Natural killer cell treated with Interleukin-12 subunit alpha and Interleukin-12 subunit beta and Interleukin-15 and Interleukin-18, amount 100 ng/mL, for 72 hours (primary cell): ENCODE data around the gene ME2. TPM values are rescaled to one million over a fixed set of nuclear protein-coding genes. Genes with fewer than 3 reads are reported as not detected.
A peak's percentile ranks its signal among the peaks of the same experiment; 100 is the strongest.
"Not testable (repeated sequence)": the region's sequence is repeated elsewhere in the genome, so short reads cannot be mapped to it uniquely, and the experiment has no call there.

Experiments
- ATAC-seq, 2 donors: fragments of 150-1000 bp; cut with Tn5 transposase in 1 of 2; sonication (Bioruptor Pico), chemical (Tn5 transposase) in 1 of 2; 2 replicates each; pipeline ENCODE4 v1.10.0; 2021
- DNase-seq: peaks from one replicate; pipeline ENCODE4 v3.0.0; 2022; ENCODE audit warnings: low spot score
- H3K27ac Mint-ChIP-seq, 2 donors: 1 replicate in 1 of 2; 2 replicates in 1 of 2; pipeline ENCODE4 v1.8.0; 2022; ENCODE audit warnings: mixed read lengths in 2 of 2, mild to moderate bottlenecking in 1 of 2, moderate library complexity in 1 of 2
- H3K27me3 Mint-ChIP-seq, 2 donors: 1 replicate in 1 of 2; 2 replicates in 1 of 2; pipeline ENCODE4 v1.8.0; 2022; ENCODE audit warnings: mixed read lengths in 2 of 2
- H3K36me3 Mint-ChIP-seq: one replicate; pipeline ENCODE4 v1.8.0; 2022; ENCODE audit warnings: mixed read lengths
- H3K4me1 Mint-ChIP-seq, 2 donors: 1 replicate in 1 of 2; 2 replicates in 1 of 2; pipeline ENCODE4 v1.8.0; 2022; ENCODE audit warnings: low read depth in 2 of 2, mixed read lengths in 2 of 2, mild to moderate bottlenecking in 1 of 2
- H3K4me3 Mint-ChIP-seq: one replicate; pipeline ENCODE4 v1.8.0; 2022; ENCODE audit warnings: mixed read lengths
- H3K9me3 Mint-ChIP-seq: 2 replicates; pipeline ENCODE4 v1.8.0; 2022; ENCODE audit warnings: mixed read lengths
- total RNA-seq, 2 donors: library from RNA; stranded (reverse); gene quantifications; one replicate each; pipeline ENCODE4 v1.2.3, GENCODE V29; 2022

The ME2 gene
- total RNA-seq: 100 to 1,000 TPM; 112 to 120 TPM

DNA sequence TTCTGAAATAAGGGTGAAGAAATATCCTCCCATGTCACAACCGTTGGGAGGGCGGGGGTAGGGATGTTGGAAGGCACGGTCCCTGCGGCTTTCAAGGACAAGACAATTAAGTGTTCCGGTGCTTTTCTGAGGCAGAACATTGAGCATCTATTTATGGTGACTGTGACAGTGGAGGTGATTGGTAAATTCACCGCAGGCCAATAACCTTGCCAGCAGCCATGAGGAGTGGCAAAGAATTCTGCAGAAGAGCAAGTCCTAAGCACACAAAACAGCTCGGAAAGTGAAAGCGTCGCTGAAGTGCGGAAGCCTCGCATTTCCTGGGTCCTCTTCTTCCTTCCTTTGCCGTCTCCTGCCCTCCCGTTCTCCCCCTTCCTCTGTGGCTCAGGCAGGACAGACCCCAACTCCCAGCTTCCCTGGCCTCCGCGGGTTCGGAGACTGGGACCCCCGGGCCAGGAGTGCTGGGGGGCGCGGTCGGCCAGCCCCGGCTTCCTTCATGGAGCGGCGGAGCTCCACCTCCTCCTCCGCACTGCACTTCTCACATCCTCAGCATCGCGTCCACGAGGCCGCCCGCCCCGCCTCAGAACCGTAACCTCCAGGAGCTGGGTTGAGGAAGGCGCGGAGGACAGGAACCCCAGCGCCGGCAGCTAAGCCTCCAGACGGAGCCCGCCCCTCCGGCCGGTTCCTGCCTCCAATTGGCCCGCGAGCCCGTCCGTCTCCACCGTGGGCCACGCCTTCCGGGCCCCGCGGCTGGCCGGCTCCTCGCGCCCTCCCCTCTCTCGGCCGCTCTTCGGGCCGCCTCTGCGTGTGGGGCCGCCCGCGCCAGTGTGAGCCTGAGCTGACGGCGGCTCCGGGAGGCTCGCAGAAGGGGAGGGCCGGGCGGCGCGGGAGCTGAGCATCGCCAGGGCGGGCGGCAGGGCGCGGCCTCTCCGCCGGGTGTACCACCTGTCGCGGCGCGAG lies at the start of gene ME2:
TSS of gene ME2 (plus strand) at position 774 of the 957 bp plus-strand sequence. CDS start 16,703 bp downstream, outside the sequence.
- peak within 1 kb of the TSS; percentile 96 for H3K4me3 Mint-ChIP-seq
- H3K4me1 Mint-ChIP-seq: peaks cover 19 to 21% of the 10 kb centered on the region in 2 donors

DNA sequence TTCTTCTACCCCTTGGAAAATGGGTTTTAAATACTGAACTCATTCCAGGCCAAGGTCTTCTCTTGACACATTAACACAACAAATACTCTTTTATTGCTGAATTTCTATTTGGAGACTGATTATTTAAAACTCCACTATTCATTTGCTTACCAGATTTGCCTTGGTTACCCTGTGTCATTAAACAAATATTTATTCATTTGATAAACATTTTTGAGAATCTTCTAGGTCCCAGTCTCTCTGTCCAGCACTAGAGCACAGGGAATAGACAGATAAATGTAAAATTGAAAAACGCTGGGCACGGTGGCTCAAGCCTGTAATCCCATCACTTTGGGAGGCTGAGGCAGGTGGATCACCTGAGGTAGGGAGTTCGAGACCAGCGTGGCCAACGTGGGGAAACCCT lies 49.3 kb upstream of the ME2 start:
- Mint-ChIP-seq H3K9me3 (no peaks in the 10 kb centered on the region), H3K27me3 (no peaks in the 10 kb centered on the region), H3K27ac (no peak overlapping the region), H3K4me1 (no peaks in the 10 kb centered on the region), H3K4me3 (no peak overlapping the region), H3K36me3 (no peaks in the 10 kb centered on the region)
- no peak for DNase-seq
- ATAC-seq: no peak

More for the DNA sequence above, at the start of gene ME2:
- Mint-ChIP-seq H3K27me3 (no peaks in the 10 kb centered on the region), H3K9me3 (no peaks in the 10 kb centered on the region), H3K36me3 (peaks cover 5% of the 10 kb centered on the region), H3K27ac (peak within 1 kb of the TSS; percentile 87 to 99)
- ATAC-seq (peak; percentile 97), DNase-seq (peak; percentile 95)

DNA sequence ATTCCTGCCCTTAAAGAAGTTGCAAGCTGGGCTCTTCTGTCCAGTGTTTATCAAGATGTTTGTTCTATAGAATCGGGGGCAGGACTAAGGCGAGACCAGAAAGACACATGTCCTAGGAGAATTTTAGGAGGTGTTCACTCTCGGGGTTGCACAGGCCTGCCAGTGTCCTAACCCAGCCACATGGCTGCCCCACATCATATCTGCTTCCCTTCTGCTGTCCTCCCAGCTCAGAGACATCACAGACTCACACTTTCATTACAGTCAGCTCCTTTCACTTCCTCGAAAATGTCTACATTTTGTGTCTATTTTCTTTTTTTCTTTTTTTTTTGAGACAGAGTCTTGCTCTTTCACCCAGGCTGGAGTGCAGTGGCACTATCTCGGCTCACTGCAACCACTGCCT lies 48.4 kb upstream of the ME2 start:
- Mint-ChIP-seq H3K4me3 (no peak overlapping the region), H3K27ac (no peak overlapping the region), H3K27me3 (no peaks in the 10 kb centered on the region), H3K36me3 (no peaks in the 10 kb centered on the region), H3K9me3 (no peaks in the 10 kb centered on the region), H3K4me1 (no peaks in the 10 kb centered on the region)
- DNase-seq (no peak), ATAC-seq (no peak)

DNA sequence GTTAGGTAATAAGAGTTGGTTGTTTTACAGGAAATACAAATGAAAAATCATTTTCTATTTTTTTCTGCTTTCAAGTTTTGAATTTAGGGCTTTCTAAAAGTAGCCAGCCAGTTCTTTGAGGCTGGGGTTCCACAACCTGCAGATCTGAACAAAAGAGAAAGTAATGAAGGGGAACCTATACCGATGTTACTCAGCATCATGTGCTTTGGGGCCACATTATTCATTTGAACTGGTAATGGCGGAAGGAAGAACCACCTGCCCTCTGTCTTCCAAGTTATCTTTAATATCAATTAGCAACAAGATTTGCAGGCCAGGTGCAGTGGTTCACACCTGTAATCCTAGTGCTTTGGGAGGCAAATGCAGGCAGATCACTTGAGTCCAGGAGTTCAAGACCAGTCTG lies 46.2 kb upstream of the ME2 start:
- Mint-ChIP-seq H3K4me3 (no peak overlapping the region), H3K9me3 (no peaks in the 10 kb centered on the region), H3K36me3 (no peaks in the 10 kb centered on the region), H3K27me3 (no peaks in the 10 kb centered on the region), H3K27ac (no peak overlapping the region), H3K4me1 (peaks cover 4 to 6% of the 10 kb centered on the region in 2 donors)
- no peak for DNase-seq
- no peak for ATAC-seq

- not testable (repeated sequence) for H3K9me3 Mint-ChIP-seq, H3K27me3 Mint-ChIP-seq, H3K36me3 Mint-ChIP-seq, H3K27ac Mint-ChIP-seq, DNase-seq, H3K4me3 Mint-ChIP-seq, H3K4me1 Mint-ChIP-seq, ATAC-seq
Observed at GRCh38 chr18:50833496-50833895, 45.4 kb upstream of the ME2 start.

DNA sequence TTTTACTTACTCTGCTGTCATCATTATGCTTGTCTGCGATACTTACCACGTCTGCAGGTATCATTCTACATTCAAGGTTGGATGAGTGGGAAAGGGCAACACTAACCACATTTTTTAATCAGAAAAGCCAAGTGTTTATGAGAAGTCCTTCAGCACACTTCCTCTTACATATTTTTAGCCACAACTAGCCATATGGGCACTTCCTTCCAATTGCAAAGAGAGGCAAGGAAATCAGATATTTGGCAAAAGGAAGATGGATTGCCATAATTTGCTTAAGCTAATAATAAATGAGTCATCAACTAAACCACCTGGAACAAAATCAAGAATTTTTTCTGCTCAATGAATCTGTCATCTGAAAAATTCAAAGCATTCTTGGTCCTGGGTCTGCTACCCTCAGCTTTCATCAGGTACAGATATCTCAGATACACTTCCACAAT lies 42.4 kb upstream of the ME2 start:
- no peak for DNase-seq
- Mint-ChIP-seq H3K4me1 (peaks cover 4 to 6% of the 10 kb centered on the region in 2 donors), H3K4me3 (peak overlapping the region; percentile 61), H3K27ac (peak overlapping the region; percentile 18 to 19), H3K36me3 (no peaks in the 10 kb centered on the region), H3K9me3 (no peaks in the 10 kb centered on the region), H3K27me3 (no peaks in the 10 kb centered on the region)
- ATAC-seq: peak in 1 of 2 donors; percentile 50

DNA sequence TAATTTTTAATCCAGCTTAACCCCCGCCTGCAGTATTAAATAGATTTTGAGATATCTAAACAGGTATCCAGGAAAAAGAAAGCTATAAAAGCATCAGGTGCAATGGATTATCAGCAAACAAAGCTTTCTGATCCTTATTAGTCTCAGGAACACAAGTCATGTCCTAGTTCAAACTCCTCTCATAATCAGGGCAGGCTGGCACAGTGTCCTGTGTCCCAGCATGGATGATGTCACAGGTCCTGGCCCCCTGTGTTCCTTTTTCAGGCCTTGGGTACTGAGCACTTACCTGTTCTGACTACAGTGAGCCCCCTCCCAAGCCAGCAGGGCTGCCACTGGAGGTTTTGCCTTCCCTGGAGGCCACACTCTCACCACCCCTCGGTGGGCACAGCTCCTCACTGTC lies 39.6 kb upstream of the ME2 start:
- no peak overlapping the region for H3K27ac Mint-ChIP-seq
- DNase-seq: no peak
- peak; percentile 36 to 53 for ATAC-seq
- H3K36me3 Mint-ChIP-seq: no peaks in the 10 kb centered on the region
- H3K9me3 Mint-ChIP-seq: no peaks in the 10 kb centered on the region
- peaks cover 4 to 6% of the 10 kb centered on the region in 2 donors for H3K4me1 Mint-ChIP-seq
- H3K27me3 Mint-ChIP-seq: no peaks in the 10 kb centered on the region
- H3K4me3 Mint-ChIP-seq: no peak overlapping the region

DNA sequence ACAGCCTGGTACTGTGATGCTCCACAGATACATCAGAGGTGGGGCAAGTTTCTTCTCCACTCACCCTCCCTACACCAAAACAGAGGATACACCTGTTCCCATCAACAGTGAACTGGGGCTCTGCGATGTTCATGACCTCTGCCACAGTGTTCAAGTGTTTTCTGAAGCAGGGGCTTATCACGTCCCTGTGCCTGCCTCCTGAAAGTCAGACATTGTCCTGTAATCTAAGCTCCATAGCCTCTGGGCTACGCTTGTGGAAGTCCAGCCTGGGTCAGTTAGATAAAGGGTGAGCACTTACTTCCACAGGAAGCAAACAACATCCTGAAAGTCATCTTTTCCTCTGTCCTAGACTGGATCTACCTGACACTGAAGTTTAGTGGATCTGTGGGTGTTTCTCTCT lies 38.9 kb upstream of the ME2 start:
- Mint-ChIP-seq H3K27me3 (no peaks in the 10 kb centered on the region), H3K36me3 (no peaks in the 10 kb centered on the region), H3K27ac (no peak overlapping the region), H3K9me3 (no peaks in the 10 kb centered on the region), H3K4me3 (no peak overlapping the region), H3K4me1 (peaks cover 4 to 6% of the 10 kb centered on the region in 2 donors)
- DNase-seq (no peak), ATAC-seq (no peak)

DNA sequence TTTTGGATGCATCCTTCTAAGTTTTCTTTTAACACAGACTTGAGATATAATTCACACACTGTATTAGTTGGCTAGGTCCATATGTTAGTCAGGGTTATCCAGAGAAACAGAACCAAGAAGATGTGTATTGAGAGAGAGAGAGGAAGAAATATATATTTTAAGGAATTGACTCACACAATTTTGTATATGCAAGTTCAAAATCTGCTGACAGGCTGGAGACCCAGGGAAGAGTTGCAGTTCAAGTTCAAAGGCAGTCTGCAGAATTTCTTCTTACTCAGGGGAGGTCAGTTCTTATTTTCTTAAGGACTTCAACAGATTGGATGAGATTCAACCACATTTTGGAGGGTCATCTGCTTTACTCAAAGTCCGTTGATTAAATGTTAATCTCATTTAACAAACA lies 36.1 kb upstream of the ME2 start:
- H3K9me3 Mint-ChIP-seq: no peaks in the 10 kb centered on the region
- H3K36me3 Mint-ChIP-seq: no peaks in the 10 kb centered on the region
- DNase-seq: no peak
- H3K27me3 Mint-ChIP-seq: peaks cover 0 to 5% of the 10 kb centered on the region in 2 donors
- no peak overlapping the region for H3K27ac Mint-ChIP-seq
- peaks cover 0 to 4% of the 10 kb centered on the region in 2 donors for H3K4me1 Mint-ChIP-seq
- no peak for ATAC-seq
- no peak overlapping the region for H3K4me3 Mint-ChIP-seq

DNA sequence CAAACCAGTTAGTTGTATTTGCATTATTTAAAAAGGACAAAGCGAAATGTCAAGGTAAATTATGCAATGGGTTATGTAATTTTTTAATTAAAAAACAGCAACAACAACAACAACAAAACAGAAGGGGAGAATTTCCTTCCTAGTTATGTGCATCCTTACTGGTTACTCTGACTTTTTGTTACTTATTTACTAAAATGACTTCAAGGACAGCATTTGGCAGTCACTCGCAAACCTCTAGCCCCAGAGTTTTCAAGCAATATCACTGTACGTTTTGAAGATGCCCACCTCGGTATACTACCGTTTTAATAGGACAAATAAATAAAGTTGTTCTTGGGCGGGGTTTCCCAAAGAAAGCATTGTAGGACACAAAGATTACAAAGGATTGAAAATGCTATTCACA lies 34.4 kb upstream of the ME2 start:
- ATAC-seq (no peak), DNase-seq (no peak)
- Mint-ChIP-seq H3K27ac (no peak overlapping the region), H3K4me1 (peaks cover 0 to 4% of the 10 kb centered on the region in 2 donors), H3K4me3 (no peak overlapping the region), H3K36me3 (no peaks in the 10 kb centered on the region), H3K27me3 (peaks cover 0 to 5% of the 10 kb centered on the region in 2 donors), H3K9me3 (no peaks in the 10 kb centered on the region)

DNA sequence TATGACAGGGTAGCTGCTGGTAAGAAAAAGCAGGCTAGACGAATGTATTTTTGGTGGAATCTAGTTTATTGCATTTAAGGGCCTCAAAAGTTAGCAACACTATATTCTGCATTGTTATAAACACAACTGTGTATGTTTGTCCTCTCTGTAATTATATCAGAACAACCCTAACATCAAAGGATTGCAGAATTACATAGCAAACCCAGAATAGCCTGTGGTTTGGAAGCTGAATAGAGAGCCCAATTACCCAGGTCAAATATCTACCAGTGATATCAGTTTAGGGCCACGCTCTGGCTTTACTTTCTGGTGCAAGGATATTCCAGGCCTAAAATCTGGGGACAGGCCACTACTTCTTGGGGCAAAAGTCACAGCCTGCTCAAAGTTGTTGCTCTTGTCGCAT lies 34.0 kb upstream of the ME2 start:
- no peak overlapping the region for H3K27ac Mint-ChIP-seq
- peaks cover 0 to 5% of the 10 kb centered on the region in 2 donors for H3K27me3 Mint-ChIP-seq
- H3K9me3 Mint-ChIP-seq: no peaks in the 10 kb centered on the region
- no peaks in the 10 kb centered on the region for H3K36me3 Mint-ChIP-seq
- no peak overlapping the region for H3K4me3 Mint-ChIP-seq
- DNase-seq: no peak
- ATAC-seq: no peak
- peaks cover 0 to 4% of the 10 kb centered on the region in 2 donors for H3K4me1 Mint-ChIP-seq

GRCh38 chr18:50847192-50847591 lies 31.7 kb upstream of the ME2 start:
- DNase-seq (no peak), ATAC-seq (no peak)
- Mint-ChIP-seq H3K9me3 (no peaks in the 10 kb centered on the region), H3K4me1 (peaks cover 0 to 4% of the 10 kb centered on the region in 2 donors), H3K36me3 (no peaks in the 10 kb centered on the region), H3K27ac (no peak overlapping the region), H3K27me3 (peaks cover 0 to 5% of the 10 kb centered on the region in 2 donors), H3K4me3 (no peak overlapping the region)

DNA sequence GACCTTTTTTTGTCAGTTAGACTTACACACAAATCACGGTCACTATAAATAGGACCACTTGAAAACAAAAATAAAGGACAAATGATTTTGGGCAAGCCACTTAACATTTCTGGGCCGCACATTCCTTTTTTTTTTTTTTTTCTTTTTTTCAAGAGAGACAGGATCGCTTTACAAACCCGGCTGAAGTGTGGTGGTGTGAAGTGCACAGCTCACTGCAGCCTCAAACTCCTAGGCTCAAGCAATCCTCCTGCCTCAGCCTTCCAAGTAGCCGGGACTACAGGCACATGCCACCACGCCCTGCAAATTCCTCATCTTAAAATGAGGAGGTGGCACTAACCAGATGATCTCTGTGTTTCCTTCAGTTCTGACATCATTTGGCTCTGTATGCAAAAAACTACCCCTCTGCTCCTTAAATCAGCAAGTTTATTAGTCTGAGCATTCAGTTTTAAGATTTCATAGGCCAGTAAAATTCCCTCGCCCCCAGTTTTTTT lies 30.8 kb upstream of the ME2 start:
- Mint-ChIP-seq H3K4me1 (peaks cover 0 to 4% of the 10 kb centered on the region in 2 donors), H3K4me3 (no peak overlapping the region), H3K36me3 (no peaks in the 10 kb centered on the region), H3K27me3 (peaks cover 7 to 10% of the 10 kb centered on the region in 2 donors), H3K27ac (no peak overlapping the region), H3K9me3 (no peaks in the 10 kb centered on the region)
- no peak for ATAC-seq
- DNase-seq: no peak

DNA sequence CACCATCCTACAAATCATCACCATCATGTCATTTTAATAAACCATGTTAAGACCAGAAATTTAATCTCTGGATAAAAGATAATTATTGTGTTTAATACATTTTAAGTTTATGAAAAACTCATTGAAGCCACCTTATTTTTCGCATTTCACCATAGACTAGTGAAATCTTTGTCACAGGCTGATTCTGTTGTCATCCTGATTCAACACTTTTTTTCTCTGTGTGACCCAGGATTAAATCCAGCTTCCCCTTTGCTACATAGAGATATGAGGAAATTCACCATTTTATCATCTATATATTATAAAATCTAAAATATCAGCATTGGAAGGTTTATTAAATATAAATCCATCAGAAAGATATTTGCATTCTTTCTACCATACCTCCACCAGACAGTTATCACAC lies 29.9 kb upstream of the ME2 start:
- no peaks in the 10 kb centered on the region for H3K9me3 Mint-ChIP-seq
- H3K36me3 Mint-ChIP-seq: no peaks in the 10 kb centered on the region
- H3K27ac Mint-ChIP-seq: no peak overlapping the region
- ATAC-seq (no peak), DNase-seq (no peak)
- H3K27me3 Mint-ChIP-seq: peaks cover 9 to 10% of the 10 kb centered on the region in 2 donors
- H3K4me3 Mint-ChIP-seq: no peak overlapping the region
- H3K4me1 Mint-ChIP-seq: peaks cover 0 to 4% of the 10 kb centered on the region in 2 donors
